Measurements from ENCODE around the gene TM7SF2.
"Not testable (repeated sequence)": the region's sequence is repeated elsewhere in the genome, so short reads cannot be mapped to it uniquely, and the experiment has no call there.

The TM7SF2 gene

GRCh38 chr11:65116370-65117205 lies 4.9 kb downstream of the TM7SF2 start:
- peak; percentile 72 for DNase-seq

- peak; percentile 100 for DNase-seq
These were observed 5.8 kb downstream of the TM7SF2 start, which contains the start of gene ZNHIT2 for GRCh38 chr11:65117206-65118096. ZNHIT2 (minus strand) TSS chr11:65117701; CDS start chr11:65117653, 48 bp downstream.

DNA sequence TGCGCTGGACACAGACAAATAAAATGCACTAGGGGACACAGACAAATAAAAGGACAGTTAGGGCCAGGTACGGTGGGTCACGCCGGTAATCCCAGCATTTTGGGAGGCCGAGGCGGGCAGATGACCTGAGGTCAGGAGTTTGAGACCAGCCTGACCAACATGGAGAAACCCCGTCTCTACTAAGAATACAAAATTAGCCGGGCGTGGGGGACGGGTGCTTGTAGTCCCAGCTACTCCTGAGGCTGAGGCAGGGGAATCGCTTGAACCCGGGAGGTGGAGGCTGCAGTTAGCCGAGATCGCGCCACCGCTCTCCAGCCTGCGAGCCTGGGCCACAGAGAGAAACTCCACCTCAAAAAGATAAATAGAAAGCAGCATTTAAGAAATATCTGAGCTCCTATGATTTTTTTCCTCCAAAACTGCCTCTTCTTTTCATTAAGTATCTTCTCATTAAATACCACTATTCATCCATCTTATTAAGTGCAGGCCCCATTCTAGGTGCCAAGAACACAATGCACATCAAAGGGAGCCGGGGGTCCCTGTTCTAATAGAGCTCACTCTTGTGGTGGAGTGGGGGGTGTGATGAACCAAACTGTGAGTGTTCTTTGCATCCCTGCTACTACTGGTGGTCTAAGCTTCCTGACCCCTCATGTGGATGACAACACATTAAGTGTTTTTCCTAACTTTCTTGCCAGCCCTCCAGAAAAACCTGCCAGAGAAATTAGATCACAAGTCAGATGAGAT lies 6.6 kb downstream of the TM7SF2 start:
- no peak for DNase-seq

DNA sequence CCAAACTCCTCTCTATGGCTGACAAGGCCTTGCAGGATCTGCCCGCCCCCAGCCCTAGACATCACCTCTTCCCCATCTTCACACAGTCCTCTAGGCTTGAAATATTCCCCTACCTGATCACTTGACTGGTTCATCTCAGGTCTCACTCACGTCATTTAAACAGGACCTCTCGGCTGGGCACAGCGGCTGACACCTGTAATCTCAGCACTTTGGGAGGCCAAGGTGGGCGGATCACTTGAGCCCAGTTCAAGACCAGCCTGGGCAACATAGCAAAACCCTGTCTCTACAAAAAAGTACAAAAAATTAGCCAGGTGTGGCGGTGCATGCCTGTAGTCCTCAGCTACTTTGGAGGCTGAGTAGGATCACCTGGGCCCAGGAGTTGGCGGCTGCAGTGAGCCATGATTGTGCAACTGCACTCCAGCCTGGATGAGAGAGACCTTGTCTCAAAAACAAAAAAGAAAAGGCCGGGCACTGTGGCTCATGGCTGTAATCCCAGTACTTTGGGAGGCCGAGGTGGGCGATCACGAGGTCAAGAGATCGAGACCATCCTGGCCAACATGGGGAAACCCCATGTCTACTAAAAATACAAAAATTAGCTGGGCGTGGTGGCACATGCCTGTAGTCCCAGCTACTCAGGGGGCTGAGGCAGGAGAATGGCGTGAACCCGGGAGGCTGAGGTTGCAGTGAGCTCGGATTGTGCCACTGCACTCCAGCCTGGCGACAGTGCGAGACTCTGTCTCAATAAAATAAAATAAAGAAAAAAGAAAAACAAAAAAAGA lies 7.4 kb downstream of the TM7SF2 start:
- not testable (repeated sequence) for DNase-seq

DNA sequence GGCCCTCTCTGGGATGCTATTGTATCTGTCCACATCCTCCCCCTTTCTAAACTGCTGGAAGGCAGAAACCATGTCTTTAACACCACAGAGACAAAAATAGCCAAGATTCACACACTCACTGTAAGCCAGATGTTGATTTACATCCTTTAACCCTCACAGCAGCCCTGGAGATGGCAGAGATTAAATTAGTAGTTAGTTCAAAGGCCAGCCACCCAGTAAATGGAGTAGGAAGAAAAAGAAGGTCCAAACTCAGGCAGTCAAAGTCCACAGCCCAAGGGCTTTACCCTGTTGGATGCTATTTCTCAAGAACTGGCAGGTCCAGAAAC lies 8.0 kb downstream of the TM7SF2 start:
- no peak for DNase-seq

DNA sequence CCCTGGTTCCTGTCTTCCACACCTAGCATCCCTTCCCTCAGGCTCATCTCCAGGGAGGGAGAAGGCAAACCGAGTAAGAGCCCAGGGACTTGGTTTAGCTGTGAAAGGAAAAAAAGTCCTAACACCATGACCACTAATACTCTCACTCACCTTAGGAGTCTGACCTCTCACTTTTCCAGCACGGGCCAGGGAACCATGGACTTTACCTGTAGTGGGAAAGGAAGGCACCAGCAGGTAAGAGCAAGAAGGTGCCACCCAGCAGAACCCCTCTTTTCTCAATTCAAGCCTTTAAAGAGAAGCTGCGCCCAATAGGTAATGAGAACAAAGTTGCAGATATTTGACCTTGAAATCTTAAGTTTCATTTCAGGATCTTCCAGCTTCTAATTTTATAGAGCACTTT lies 9.2 kb downstream of the TM7SF2 start:
- no peak for DNase-seq

- DNase-seq = peak; percentile 16
These were observed 9.8 kb downstream of the TM7SF2 start for GRCh38 chr11:65121447-65121864.

DNA sequence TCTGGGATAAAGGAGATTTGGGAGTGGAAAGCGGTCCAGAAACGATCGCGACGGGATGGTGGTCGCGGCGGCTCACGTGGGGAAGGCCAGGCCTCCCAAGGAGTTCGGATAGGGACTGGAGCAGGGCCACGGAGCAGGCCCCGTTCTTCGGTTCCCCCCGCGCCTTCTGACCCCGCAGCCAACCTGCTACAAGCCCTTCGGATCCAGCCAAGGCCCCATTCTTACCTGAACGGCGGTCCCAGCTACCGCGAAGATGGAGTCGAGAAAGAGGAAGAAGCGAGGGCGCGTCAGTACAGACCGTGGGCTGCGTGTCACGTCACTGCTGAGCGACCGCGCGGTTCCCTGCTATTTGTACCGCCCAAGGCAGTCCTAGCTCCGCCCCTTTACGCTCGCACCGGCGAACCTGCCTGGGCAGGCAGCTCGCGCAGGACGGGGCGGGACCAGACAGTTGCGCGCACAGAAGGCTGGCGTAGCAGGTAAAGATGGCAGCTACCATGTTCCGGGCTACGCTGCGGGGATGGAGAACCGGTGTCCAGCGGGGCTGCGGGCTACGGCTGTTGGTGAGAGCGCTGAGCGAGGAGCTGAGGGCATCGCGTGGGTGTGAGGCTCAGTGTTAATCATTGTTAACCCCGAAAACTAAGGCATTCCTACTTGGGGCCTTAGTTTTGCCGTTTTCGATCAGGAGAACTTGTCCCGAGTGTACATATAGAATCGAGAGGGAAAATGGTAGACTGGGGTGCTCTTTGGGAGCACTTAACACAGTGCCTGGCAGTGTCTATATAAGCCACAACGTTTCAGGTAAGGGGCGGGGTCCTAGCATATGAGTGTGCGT lies 10.4 kb downstream of the TM7SF2 start, which contains the start of the genes FAU and MRPL49:
TSS of gene FAU (minus strand) at position 270 of the 832 bp plus-strand sequence. CDS start 321 bp downstream, outside the sequence.
TSS of gene MRPL49 (plus strand) at position 457 of the 832 bp plus-strand sequence. CDS start at position 483, 26 bp downstream.
- DNase-seq = peak; percentile 99

- DNase-seq = no peak
These were observed 13.0 kb downstream of the TM7SF2 start for GRCh38 chr11:65124480-65125196.

DNA sequence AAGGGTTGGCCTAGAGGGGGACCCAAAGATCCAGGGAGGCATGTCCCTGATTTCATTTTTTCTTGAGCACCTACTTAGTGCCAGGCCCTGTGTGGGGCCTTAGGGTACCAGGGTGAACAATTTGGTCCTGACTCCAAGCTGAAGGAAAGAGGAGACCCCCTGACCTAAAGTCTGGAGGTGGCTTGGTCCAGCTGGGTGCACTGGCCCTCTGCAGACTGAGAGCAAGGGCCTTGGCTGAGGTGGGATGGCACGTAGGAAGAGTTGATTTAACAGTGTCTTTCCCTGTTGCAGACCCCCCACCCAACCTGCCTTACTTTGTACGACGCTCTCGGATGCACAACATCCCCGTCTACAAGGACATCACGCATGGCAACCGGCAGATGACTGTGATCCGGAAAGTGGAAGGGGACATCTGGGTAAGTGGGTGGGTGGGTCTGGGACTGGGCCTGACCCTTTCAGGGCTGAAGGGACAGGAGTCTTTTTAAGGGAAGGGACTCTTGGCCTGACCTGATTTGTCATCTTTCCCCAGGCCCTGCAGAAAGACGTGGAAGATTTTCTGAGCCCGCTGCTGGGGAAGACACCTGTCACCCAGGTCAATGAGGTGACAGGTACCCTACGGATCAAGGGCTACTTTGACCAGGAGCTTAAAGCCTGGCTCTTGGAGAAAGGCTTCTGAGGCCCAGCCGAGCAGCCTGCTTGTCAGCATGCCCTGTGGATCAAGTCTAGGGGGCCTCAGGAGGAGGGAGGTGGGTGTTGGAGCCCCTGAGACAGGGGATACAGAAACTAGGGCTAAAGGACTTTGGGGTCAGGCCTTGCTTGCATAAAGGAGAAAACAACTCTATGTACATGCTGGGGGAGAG lies 13.8 kb downstream of the TM7SF2 start:
- no peak for DNase-seq

DNA sequence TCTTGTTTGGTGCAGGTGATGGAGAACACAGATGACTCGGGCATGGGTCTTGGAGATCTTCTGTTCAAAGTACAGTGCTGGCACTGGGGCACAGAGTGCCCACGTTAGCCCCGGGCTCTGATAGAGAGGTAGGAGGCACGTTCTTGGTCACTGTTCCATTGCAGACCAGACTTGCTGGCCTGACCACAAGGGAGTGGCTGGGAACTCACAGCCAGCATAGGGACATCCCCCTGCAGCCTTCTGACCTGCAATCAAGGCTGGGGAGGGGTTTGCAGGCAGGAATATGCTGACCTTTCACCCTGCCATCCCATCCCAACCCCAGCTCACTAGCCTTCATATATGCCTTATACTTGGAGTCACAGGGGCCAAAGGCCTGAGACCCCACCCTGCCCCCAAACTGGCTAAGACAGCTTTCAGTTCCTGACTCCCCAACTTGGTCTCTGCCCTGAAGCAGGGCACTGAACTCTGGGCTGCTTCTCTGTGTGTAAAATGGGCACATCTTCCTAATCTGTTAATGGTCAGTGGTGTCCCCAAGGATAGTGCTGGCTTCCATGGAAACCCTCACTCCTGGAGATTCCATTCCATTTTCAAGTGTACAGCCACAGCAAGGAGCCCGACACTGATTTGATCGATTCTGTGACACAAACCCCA lies 15.1 kb downstream of the TM7SF2 start:
- no peak for DNase-seq

- DNase-seq = no peak
These were observed 16.0 kb downstream of the TM7SF2 start for GRCh38 chr11:65127473-65128181.

- DNase-seq = no peak
These were observed 16.8 kb downstream of the TM7SF2 start for GRCh38 chr11:65128182-65129145.

- DNase-seq = no peak
These were observed 18.2 kb downstream of the TM7SF2 start for GRCh38 chr11:65129649-65130441.

GRCh38 chr11:65130631-65131416 lies 19.2 kb downstream of the TM7SF2 start:
- no peak for DNase-seq
